Stimulated activated CD8-positive, alpha-beta memory T cell treated with anti-CD3 and anti-CD28 coated beads, Interleukin-2, amount 100 ng/mL, for 48 hours (primary cell): ENCODE results near the gene OCLN.
A peak's percentile ranks its signal among the peaks of the same experiment; 100 is the strongest.
"Not testable (repeated sequence)": the region's sequence is repeated elsewhere in the genome, so short reads cannot be mapped to it uniquely, and the experiment has no call there.

Source experiments
- DNase-seq, 2 donors: peaks; one replicate each; pipeline ENCODE4 v3.0.0-alpha.2; 2020; ENCODE audit warnings: low read depth in 2 of 2

The OCLN gene

GRCh38 chr5:69492391-69492922, at the start of gene OCLN:
Gene OCLN (plus strand): TSS chr5:69492790. CDS start chr5:69504245, 11,455 bp downstream.
- peak; percentile 4 to 9 for DNase-seq

- DNase-seq = no peak
These were observed 48.3 kb upstream of the OCLN start for GRCh38 chr5:69444127-69444754.

GRCh38 chr5:69449511-69449910, 43.1 kb upstream of the OCLN start:
- DNase-seq = no peak

- DNase-seq = no peak
These were observed 42.5 kb upstream of the OCLN start for GRCh38 chr5:69450116-69450515.

- DNase-seq = not testable (repeated sequence)
These were observed 42.1 kb upstream of the OCLN start for GRCh38 chr5:69450527-69450926.

GRCh38 chr5:69451941-69452647, 40.5 kb upstream of the OCLN start:
- no peak for DNase-seq

GRCh38 chr5:69453487-69453886, 39.1 kb upstream of the OCLN start:
- DNase-seq = not testable (repeated sequence)

GRCh38 chr5:69454460-69455249, 37.9 kb upstream of the OCLN start:
- no peak for DNase-seq

GRCh38 chr5:69455428-69455988, 37.1 kb upstream of the OCLN start:
- not testable (repeated sequence) for DNase-seq

GRCh38 chr5:69462170-69462569, 30.4 kb upstream of the OCLN start:
- no peak for DNase-seq

- DNase-seq = not testable (repeated sequence)
These were observed 26.2 kb upstream of the OCLN start for GRCh38 chr5:69466375-69466774.

GRCh38 chr5:69467442-69468225, 25.0 kb upstream of the OCLN start:
- DNase-seq = no peak

- no peak for DNase-seq
These were observed 24.0 kb upstream of the OCLN start for GRCh38 chr5:69468631-69469030.

GRCh38 chr5:69471516-69471915, 21.1 kb upstream of the OCLN start:
- not testable (repeated sequence) for DNase-seq

GRCh38 chr5:69472535-69473143, 20.0 kb upstream of the OCLN start:
- not testable (repeated sequence) for DNase-seq

GRCh38 chr5:69477170-69477569, 15.4 kb upstream of the OCLN start:
- no peak for DNase-seq

- DNase-seq = not testable (repeated sequence)
These were observed 14.3 kb upstream of the OCLN start for GRCh38 chr5:69478296-69478695.

GRCh38 chr5:69484891-69485290, 7.7 kb upstream of the OCLN start:
- no peak for DNase-seq

- DNase-seq = no peak
These were observed 7.1 kb upstream of the OCLN start for GRCh38 chr5:69485471-69485870.

GRCh38 chr5:69489246-69489645, 3.3 kb upstream of the OCLN start:
- no peak for DNase-seq

- no peak for DNase-seq
These were observed 1.6 kb upstream of the OCLN start for GRCh38 chr5:69491027-69491426.
